Tibial nerve (tissue), 3 donors: Measurements from ENCODE around the gene SLC4A3.

Experiments used
- POLR2A ChIP-seq, 2 donors: fragments of 450-650 bp; IDR thresholded peaks; one replicate each; pipeline ENCODE4 v1.6.1; 2017; ENCODE audit warnings: antibody characterized with exemption in 2 of 2, mild to moderate bottlenecking in 2 of 2, moderate library complexity in 2 of 2
- TF ChIP-seq, protein P1 (sequence below), 5 experiments: fragments of 200-600 bp in 3 of 5; fragments of 450-650 bp in 2 of 5; sonication (generic) in 3 of 5; IDR thresholded peaks; one replicate each; pipeline ENCODE4 v1.5.1; 2016 to 2019; ENCODE audit warnings: antibody characterized with exemption in 5 of 5, mild to moderate bottlenecking in 3 of 5, moderate library complexity in 2 of 5

DNA sequence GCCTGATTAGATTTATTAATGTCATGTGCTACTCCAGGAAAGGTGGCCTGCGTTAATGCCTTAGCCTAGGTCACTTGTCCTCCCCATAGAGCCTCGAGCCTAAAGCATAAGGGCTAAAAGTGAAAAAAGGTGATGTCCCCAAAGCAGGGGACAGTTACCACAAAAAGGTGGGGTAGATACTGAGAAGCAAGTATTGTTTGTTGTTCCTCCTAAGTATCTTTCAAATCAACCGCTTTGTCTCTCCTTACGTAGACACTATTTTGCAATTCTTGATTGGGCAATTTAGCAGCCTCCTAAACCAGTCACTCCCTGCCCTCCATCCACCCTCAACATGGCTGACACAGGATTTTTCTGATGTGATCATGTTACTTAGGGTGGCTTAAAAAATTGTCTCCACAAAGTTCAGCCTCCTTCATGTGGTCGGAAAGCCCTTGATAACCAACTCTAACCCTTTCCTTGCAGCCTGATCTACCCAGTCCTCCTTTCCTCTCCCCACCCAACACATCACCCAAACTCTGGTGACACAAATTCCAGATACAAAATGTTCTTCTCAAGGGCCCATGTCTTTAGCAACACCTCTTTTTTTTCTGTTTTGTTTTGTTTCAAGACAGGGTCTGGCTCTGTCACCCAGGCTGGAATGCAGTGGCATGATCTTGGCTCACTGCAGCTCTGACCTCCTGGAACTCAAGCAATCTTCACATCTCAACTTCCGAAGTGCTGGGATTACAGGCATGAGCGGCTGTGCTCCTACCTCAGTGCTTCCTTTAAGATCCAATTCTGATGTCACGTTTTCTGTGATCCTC lies 48.4 kb upstream of the SLC4A3 start:
- TF ChIP-seq, protein P1, sequence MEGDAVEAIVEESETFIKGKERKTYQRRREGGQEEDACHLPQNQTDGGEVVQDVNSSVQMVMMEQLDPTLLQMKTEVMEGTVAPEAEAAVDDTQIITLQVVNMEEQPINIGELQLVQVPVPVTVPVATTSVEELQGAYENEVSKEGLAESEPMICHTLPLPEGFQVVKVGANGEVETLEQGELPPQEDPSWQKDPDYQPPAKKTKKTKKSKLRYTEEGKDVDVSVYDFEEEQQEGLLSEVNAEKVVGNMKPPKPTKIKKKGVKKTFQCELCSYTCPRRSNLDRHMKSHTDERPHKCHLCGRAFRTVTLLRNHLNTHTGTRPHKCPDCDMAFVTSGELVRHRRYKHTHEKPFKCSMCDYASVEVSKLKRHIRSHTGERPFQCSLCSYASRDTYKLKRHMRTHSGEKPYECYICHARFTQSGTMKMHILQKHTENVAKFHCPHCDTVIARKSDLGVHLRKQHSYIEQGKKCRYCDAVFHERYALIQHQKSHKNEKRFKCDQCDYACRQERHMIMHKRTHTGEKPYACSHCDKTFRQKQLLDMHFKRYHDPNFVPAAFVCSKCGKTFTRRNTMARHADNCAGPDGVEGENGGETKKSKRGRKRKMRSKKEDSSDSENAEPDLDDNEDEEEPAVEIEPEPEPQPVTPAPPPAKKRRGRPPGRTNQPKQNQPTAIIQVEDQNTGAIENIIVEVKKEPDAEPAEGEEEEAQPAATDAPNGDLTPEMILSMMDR (IDR thresholded peaks at IDR 0.05) = no peak
- no peak for TF ChIP-seq POLR2A (IDR thresholded peaks at IDR 0.05)
